GM18505 (cell line): ENCODE results near the gene FBLN2.

Source experiments
- ATAC-seq: cut with Tn5 transposase; IDR thresholded peaks from one replicate; pipeline ENCODE4 v1.9.1; 2021; ENCODE audit not compliant: unreplicated experiment
- POLR2A ChIP-seq: IDR thresholded peaks from 4 replicates; pipeline ENCODE4 v1.6.1; 2011; ENCODE audit warnings: borderline replicate concordance; ENCODE audit not compliant: insufficient read depth, insufficient read length; ENCODE audit errors: extremely low read depth

FBLN2 gene

DNA sequence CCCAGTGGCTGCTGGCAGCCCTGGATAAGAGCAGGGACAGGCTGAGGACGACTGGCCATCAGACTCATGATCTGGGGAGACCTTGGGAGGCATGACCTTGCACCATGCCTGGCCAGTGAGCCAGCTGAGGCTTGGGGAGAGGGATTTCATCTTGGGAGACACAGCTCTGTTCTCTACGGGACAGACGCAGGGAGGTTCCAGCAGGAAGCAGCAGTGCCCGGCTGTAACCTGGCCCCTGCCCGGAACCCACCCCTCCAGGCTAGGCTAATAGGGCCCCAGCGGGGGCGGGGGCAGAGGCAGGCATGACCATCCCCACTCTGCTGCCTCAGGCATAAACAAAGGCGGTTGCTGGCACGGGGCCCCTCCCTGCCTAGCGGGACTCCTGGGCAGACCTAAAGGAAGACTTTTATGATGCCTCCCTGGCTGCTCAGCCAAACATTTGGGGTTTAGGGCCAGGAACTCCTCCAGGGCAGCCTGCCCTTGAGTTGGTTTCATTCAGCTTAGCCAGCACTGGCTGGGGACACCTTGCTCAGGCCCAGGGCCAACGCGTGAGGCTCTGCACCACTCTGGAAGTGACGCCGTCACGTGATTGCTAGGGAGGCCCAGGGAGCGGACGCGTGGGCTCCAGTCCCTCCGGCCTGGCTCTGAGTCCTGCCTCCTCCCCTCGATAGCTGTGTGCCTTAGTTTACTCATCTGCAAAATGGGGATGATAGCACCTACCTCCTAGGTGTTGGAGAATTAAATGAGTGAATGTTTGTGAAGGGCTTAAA lies 41.2 kb upstream of the FBLN2 start:
- ATAC-seq, result no peak
- TF ChIP-seq POLR2A, result no peak

GRCh38 chr3:13508496-13508895 lies 40.4 kb upstream of the FBLN2 start:
- no peak for ATAC-seq
- no peak for TF ChIP-seq POLR2A

DNA sequence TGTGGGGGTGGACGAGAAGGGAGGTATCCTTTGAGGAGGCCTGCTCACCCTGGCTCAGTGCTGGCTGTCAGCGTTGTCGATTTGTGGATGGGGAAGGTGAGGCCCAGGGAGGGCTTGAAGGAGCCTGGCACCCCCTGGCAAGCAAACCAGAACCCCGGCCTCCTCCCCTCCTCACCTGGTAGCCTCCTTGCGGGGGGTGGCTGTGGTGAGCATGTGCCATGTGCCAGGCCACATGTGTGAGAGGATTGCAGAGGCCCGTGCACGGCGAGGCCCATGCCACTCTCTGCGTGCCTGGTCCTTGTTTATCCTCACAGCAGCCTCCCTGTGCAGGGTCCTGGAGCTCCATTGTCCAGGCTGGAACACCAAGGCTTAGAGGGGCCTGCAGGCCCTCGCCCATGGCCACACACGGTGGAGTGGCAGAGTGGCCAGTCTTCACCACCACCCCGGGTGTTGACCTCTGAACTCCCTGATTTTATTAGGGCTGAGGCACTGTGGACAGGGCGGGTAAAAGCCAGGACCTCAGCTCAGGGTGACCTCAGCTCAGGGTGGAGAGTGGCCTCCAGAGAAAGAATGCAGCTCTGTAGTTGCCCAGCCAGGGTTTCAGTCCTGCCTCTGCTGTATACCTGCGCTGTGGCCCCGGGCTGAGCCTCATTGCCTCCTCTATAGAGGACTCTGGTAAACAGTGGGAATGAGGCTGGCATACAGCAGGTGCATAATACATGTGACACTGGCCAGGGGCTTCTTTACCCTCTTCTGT lies 39.7 kb upstream of the FBLN2 start:
- TF ChIP-seq POLR2A, result no peak
- no peak for ATAC-seq

GRCh38 chr3:13509816-13510192 lies 39.1 kb upstream of the FBLN2 start:
- no peak for TF ChIP-seq POLR2A
- ATAC-seq, result no peak

DNA sequence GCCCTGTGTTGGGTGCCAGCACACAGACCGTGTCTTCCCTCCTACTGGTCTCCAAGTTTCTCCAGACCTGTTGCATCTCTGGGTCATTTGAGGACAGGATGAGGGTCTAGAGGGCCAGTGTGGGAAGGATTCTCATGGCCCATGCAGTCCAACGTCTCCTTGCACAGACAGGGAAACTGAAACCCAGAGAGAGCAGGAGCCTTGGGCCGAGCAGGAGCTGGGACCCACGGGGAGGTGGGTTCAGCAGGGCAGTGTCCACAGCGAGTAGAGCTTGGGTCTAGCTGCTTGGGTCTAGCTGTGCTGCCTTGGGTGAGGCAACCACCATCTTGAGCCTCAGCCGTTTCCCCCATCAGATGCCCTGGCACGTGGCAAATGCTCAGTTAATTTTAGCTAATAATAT lies 36.5 kb upstream of the FBLN2 start:
- TF ChIP-seq POLR2A, result no peak
- no peak for ATAC-seq

DNA sequence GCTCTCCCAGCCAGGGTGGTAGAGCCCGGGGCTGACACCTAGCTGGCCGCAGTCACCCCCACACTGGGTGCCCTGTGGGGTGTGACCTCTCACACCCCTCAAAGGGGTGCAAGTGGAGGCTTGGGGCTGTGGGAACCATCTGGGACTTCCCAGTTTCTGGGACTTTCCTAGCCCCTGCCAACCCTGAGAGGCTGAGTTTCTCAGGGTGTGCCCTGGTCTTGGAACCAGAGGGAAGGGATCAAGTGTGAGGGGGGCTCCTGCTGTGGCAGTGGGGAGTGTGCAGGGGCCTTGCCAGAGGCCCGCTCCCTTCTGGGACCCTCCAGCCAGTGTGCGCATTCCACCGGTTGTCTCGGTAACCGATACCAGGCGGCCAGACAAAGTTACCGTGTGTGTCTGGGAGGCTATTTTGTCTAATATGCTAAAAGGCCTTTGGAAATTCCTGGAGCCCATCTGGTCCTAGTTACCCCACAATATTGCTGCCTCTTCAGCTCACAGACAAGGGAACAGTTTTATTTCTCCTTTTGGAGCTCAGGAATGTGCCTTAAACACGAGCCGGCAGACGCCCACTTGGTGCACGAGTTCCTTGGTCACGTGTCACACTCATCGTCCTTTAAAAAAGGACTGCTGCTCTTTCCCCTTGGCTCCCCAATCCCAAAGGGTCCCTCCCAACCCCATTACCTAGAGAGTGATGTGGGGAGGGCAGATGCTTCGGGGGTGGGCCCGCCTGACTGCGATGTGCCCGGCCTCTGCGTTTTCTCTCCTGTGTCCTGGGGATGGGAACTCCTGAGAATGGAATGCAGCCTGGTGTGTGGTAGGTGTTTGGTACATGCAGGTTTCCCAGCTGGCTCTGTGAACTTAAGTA lies 35.6 kb upstream of the FBLN2 start:
- no peak for TF ChIP-seq POLR2A
- no peak for ATAC-seq

DNA sequence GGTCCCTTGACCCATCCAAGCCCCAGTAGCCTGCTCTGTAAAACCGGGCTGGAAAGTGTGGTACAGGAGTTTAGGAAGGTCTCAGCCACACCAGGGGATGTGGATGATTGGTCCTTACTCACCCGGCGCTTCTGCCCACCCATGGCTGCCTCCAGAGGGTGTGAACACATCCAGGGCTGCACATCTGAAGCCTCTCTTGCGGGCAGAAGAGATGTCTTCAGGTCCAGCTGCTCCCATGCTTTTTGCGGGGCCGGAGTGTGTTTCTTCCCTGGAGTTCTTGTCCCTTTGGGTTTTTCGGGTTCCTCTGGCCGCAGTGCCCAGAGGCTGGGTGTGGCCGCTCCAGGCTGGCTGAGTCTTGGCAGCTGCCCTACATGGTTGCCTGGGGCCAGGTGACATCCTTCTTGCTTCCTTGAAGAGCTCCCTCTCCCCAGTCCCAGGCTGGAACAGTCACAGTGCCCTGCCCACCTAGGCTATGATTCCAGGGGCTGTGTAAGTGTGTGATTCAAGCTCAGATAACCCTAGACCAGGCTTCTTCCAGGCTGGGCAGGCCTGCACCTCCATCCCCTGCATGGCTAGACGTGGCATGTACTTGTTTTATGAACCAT lies 34.9 kb upstream of the FBLN2 start:
- TF ChIP-seq POLR2A, result no peak
- ATAC-seq, result no peak

DNA sequence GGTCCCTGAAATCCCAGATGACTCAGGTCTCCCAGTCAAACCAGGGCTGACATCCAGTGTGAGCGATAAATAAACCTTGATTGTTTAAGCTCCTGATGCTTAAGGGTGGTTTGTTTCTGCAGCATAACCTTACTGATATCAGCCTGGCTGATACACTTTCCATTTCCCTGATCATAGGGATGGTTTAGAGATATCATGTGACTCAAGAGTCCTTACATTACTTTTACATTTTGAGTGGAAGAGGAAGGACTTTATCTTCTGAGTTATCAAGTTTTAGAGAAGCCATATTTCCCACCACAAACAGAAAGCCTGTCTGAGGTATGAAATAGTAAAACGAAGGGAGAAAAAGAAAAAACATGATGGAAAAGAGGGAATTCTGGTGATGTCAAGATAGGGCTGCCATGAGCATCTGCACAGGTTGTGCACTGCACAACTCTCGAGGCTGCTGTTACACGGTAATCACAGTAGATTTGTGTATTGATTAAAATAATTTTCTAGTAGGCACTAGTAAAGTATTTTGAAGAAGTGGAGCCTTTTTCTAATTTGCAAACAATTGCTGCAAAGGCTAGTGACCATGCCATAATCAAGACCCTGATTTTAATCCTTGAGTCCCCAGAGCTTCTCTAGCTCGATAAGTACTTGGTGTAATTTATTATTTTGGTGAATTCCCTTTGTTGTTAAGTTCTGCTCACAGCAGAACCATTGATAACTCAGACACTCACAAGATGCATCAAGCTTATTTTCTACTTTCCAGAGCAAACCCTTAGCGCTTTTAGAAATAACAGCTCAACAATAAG lies 34.1 kb upstream of the FBLN2 start:
- TF ChIP-seq POLR2A, result no peak
- no peak for ATAC-seq

DNA sequence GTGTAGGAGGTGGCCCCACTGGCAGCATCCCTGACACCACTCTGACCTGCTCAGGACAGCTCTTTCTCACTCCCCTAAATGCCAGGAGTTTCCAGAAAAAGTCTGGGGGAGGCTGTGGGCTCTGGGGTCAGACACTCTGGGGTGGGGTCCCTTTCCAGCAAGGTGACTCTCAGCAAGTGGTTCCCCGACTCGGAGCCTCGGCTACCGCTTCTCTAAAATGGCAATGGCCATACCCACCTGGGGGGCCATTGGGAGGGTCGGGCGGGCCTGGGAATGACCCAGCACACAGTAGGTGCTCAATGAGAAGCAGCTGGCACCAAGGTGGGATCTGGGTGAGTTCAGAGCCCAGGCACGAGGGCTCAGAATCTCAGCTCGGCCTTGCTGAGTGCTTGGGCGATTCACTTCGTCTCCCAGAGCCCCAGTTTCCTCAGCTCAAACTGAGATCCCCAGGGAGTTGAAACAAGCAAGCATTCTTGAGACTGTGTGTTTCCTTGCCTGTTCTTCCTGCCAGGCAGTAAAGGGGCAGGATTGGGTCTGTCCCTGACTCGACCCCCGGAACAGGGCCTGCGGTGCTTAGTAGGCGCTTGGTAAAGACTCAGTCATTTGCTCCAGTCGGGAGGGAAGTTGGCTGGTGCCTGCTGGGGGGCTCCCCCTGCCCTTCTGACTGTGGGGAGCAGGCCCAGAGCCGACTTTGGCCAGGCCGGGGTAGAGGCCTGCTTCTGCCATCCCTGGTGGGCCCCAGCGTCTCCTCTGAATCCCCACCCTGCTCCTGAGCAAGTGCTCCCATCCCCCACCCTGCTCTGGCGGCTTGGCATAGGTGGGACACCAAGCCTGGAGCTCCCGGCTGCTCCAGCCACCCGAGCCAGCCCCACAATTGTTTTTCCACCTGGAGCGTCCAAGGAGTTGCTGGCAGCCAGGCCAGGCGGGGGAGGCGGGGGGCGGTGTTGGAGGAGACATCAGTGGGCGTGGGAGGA lies 32.9 kb upstream of the FBLN2 start:
- TF ChIP-seq POLR2A, result no peak
- ATAC-seq, result no peak

DNA sequence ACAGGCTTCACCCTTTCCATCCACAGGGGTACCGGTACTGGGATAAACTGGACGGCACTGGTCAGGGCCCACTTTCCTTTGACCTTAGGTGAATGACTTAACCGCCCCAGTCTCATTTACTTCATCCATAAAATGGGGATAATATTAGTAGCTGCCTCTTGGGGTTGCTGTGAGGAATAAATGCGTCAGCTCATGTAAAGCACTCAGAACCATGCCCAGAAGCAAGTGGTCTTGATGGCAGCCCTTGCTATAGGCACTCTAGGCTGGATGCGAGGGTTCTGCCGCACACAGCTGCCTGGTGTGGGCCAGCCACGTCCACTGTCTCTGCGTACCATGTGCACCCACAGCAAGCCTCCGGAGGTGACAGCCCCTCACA lies 32.2 kb upstream of the FBLN2 start:
- ATAC-seq, result no peak
- no peak for TF ChIP-seq POLR2A

GRCh38 chr3:13517253-13517977 lies 31.5 kb upstream of the FBLN2 start:
- TF ChIP-seq POLR2A, result no peak

More at GRCh38 chr3:13517253-13517977, 31.5 kb upstream of the FBLN2 start:
- ATAC-seq, result no peak
